Testis (tissue), 2 donors: ENCODE results near the gene INHBE.

Source experiments
- POLR2A ChIP-seq: fragments of 450-650 bp; IDR thresholded peaks from one replicate; pipeline ENCODE4 v1.6.1; 2017; ENCODE audit warnings: antibody characterized with exemption, mild to moderate bottlenecking, moderate library complexity
- TF ChIP-seq, protein P1 (sequence below), 3 experiments: fragments of 450-650 bp in 2 of 3; fragments of 200-600 bp in 1 of 3; sonication (generic) in 1 of 3; IDR thresholded peaks; one replicate each; pipeline ENCODE4 v1.5.1; 2016 to 2019; ENCODE audit warnings: antibody characterized with exemption in 3 of 3, mild to moderate bottlenecking in 2 of 3, moderate library complexity in 1 of 3

GRCh38 chr12:57487055-57487596 lies 32.0 kb downstream of the INHBE start:
- TF ChIP-seq POLR2A, result no peak
- TF ChIP-seq, protein P1, sequence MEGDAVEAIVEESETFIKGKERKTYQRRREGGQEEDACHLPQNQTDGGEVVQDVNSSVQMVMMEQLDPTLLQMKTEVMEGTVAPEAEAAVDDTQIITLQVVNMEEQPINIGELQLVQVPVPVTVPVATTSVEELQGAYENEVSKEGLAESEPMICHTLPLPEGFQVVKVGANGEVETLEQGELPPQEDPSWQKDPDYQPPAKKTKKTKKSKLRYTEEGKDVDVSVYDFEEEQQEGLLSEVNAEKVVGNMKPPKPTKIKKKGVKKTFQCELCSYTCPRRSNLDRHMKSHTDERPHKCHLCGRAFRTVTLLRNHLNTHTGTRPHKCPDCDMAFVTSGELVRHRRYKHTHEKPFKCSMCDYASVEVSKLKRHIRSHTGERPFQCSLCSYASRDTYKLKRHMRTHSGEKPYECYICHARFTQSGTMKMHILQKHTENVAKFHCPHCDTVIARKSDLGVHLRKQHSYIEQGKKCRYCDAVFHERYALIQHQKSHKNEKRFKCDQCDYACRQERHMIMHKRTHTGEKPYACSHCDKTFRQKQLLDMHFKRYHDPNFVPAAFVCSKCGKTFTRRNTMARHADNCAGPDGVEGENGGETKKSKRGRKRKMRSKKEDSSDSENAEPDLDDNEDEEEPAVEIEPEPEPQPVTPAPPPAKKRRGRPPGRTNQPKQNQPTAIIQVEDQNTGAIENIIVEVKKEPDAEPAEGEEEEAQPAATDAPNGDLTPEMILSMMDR (IDR thresholded peaks at IDR 0.05), result no peak
